GM12891 (cell line): ENCODE results near the gene FIZ1.

ENCODE experiments used
- DNase-seq: peaks from one replicate; pipeline ENCODE4 v3.0.0; 2011; ENCODE audit warnings: low spot score; ENCODE audit not compliant: insufficient read length
- FAIRE-seq: peaks from 2 replicates; lab custom pipeline; 2011; peaks lifted over from hg19 to GRCh38; lab: Jason Lieb, UNC
- PAX5 ChIP-seq: IDR thresholded peaks from 2 replicates; pipeline ENCODE4 v1.6.1; 2011; ENCODE audit warnings: low read length, moderate library complexity, mild to moderate bottlenecking; ENCODE audit not compliant: insufficient read depth, severe bottlenecking
- POLR2A ChIP-seq: IDR thresholded peaks from 2 replicates; pipeline ENCODE4 v1.6.1; 2011; ENCODE audit warnings: low read depth, low read length, control low read depth
- POLR2AphosphoS5 ChIP-seq: IDR thresholded peaks from 2 replicates; pipeline ENCODE4 v1.6.1; 2011; ENCODE audit warnings: low read depth, low read length, control low read depth
- POU2F2 ChIP-seq: IDR thresholded peaks from 2 replicates; pipeline ENCODE4 v1.6.1; 2011; ENCODE audit warnings: low read depth, mild to moderate bottlenecking, control low read depth, low read length, moderate library complexity
- SPI1 ChIP-seq: IDR thresholded peaks from 2 replicates; pipeline ENCODE4 v1.6.1; 2011; ENCODE audit warnings: low read depth, low read length, control low read depth
- TAF1 ChIP-seq: IDR thresholded peaks from 2 replicates; pipeline ENCODE4 v1.6.1; 2011; ENCODE audit warnings: low read depth, low read length, control low read depth

The FIZ1 gene

DNA sequence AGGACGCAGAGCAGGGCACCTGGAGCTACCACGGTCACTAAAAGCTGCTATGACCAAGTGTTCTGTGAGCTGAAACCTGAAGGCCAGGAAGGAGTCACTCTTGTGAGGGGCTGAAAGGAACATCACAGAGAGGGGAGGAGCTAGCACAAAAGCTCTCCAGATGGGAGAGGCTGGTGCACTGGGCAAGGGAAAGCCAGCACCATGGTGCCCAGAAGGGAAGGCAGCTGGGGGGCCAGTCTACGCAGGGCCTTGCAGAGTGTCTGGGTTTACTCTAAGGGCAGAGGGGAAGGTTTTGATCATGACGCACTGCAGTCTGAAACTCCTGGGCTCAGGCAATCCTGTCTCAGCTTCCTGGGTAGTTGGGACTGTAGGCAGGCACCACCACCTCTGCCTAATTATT, 37.4 kb upstream of the FIZ1 start:
- no peak for TF ChIP-seq POLR2AphosphoS5
- TF ChIP-seq SPI1: no peak
- TF ChIP-seq POU2F2: no peak
- no peak for TF ChIP-seq PAX5
- TF ChIP-seq POLR2A: no peak
- no peak for TF ChIP-seq TAF1
- DNase-seq (no peak), FAIRE-seq (no peak)

DNA sequence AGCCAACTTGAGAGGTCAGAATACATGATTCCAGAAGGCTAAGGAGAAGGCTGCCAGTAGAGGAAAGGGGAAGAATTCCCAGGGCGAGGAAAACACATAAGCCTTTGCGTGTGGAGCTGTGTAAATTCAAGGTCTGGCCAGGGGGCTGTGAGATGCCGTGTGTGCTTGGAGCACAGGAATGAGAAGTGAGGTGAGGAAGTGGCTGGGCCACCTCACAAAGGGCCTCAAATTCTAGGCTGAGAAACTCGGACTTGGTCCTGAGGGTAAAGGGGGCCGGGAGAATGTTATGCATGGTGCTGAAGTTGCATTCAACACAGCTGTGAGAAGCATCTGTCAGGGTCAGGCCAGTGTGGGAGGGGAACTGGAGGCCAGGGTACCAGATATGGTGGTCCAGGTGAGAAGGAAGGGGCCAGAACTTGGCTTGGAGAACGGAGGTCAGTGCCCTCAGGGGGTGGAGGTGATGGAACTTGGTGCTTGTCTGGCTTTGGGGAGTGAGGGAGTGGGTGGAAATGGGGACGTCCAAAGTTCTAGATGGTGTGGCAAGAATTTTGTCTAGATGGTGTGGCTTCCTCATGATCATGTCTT, 36.6 kb upstream of the FIZ1 start:
- FAIRE-seq (no peak), DNase-seq (no peak)
- TF ChIP-seq POU2F2 (no peak; the same call in 1 of the 2 replicates), TAF1 (no peak), POLR2A (peak; percentile 64; the same call in 1 of the 2 replicates), SPI1 (0 out of 2 replicates have a peak, but pooled peaks have one; percentile 24), POLR2AphosphoS5 (peak; percentile 63), PAX5 (no peak)

DNA sequence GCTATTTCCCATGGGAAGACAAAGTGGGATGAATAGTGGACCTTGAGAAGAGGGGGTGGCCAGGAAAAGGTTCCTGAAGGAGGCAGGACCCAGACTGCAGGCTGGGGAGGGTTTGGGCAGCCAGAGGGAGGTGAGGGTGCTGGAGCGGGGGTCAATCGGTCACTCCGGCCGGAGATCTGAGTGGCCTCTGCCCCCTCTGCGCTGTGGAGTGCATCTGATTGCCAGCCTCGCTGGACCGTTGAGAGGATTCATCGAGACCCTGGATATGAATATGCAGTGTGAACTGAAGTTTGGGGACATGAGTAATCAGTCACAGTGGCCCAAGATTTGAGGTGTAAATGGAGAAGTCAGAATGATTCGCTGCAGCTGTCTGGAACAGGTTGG, 36.0 kb upstream of the FIZ1 start:
- DNase-seq: no peak
- no peak for FAIRE-seq
- TF ChIP-seq POU2F2: peak; percentile 18; the same call in 1 of the 2 replicates
- no peak for TF ChIP-seq SPI1

DNA sequence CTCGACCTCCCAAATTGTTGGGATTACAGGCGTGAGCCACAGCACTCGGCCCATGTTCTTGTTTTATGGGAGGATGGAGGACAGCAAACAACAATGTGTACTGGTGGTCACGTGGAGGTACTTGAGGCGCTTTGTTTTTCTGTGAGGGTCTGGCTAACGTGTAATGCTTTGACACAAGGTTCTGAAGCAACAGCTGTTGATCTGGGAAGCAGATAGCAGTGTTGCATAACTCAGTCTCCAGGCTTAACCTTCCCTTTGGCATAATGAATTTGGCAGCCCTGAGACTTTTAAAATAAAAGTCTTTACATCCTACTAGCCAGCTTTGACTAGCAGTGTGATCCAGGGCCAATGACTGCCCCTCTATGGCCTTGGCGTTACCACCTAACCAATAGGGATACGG, 34.5 kb upstream of the FIZ1 start:
- no peak for DNase-seq
- FAIRE-seq: no peak
- TF ChIP-seq SPI1 (no peak), TAF1 (no peak), PAX5 (no peak), POU2F2 (no peak), POLR2A (no peak), POLR2AphosphoS5 (no peak)

DNA sequence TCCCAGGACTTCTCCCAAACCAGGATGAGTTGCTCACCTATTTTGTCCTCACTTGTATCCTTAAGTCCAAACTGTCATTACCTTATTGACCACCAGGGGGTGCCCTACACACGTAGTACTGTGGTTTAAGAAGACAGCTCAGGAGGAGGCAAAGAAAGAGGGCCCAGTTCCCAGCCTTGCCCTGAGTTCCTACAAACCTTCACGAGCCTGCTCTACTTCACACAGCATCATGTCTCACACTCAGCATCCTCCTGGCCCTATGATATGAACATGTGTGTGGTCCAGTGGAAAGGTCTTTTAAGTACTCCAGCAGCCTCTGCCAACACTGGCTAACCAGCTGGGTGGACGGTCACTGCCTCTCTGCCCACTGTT, 33.1 kb upstream of the FIZ1 start:
- DNase-seq: no peak
- TF ChIP-seq POLR2A (no peak), POLR2AphosphoS5 (no peak), TAF1 (no peak), POU2F2 (no peak), SPI1 (no peak), PAX5 (no peak)
- peak; percentile 89 for FAIRE-seq

DNA sequence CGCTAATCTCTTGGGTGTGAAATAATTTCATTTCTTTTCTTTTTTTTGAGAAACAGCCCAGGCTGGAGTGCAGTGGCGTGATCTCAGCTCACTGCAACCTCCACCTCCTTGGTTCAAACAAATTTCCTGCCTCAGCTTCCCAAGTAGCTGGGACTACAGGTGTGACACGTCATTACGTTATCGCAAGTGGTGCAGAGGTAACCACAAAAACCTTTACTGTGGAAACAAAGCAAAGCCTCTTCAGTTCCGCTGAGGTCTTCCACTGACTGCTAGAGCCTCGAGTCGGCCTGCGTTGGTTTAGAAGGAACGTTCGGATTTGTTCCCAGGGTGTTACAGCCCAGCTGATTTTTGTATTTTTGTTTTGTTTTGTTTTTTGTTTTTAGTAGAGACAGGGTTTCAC, 27.0 kb upstream of the FIZ1 start:
- DNase-seq (no peak), FAIRE-seq (no peak)
- TF ChIP-seq POLR2AphosphoS5 (no peak), POLR2A (no peak), SPI1 (no peak), PAX5 (no peak), POU2F2 (no peak), TAF1 (no peak)

DNA sequence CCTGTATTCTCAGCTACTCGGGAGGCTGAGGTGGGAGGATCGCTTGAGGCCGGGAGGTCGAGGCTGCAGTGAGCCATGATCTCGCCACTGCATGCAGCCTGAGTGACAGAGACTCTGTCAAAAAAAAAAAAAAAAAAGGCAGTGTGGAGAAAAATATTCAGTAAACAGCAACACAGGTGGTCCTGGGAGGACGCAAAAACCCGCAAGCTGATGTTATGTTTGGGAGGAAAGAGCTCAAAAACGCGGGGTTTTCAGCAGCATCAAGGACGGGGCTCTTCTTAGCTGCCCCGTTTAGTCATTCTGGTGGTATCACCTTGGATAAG, 25.6 kb upstream of the FIZ1 start:
- TF ChIP-seq TAF1 (no peak), POLR2A (no peak), SPI1 (no peak), PAX5 (no peak), POLR2AphosphoS5 (no peak), POU2F2 (no peak)
- no peak for DNase-seq
- no peak for FAIRE-seq

DNA sequence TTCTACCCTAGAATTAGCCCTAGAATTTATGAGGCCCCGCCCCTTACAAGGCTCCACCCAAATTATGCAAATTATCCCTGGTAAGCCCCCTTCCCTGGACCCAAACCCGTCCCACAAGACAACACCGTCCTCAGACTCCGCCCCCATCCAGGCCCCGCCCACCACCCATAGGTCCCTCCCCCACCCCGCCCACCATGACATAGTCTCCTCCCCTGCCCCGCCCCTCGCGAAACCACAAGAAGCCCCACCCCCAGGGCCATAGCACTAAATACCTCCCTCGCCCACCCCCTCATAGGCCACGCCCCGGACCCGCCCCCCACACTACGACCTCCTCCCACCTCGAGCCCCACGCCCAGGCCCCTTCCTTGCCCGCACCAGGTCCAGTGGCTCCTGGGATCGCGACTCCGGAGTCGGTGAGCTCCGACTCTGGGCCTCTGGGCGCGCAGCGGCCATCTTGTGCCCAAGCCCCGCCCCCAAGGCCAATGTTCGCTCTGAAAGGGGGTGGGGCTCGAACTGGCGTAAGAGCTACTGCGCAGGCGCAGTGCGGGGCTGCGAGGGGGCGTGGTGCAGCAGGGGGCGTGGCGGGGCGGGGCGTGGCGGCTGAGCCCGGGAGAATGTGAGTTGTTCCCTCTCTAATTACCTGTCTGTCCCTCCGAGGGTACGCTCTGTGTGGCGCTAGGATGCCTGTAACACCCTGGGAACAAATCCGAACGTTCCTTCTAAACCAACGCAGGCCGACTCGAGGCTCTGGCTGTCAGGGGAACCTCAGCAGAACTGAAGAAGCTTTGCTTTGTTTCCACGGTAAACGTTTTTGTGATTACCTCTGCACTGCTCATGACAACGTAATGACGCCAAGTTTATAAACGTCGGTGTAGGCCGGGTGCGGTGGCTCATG, 25.0 kb upstream of the FIZ1 start, which contains the start of gene ZNF784:
ZNF784 (minus strand) TSS at position 458 of the 895 bp plus-strand sequence; CDS start at position 453, 5 bp downstream.
- TF ChIP-seq PAX5: no peak
- peak; percentile 71 for TF ChIP-seq POLR2A
- peak; percentile 63; the same call in 1 of the 2 replicates for TF ChIP-seq POU2F2
- peak; percentile 36; the same call in 1 of the 2 replicates for TF ChIP-seq POLR2AphosphoS5
- no peak for TF ChIP-seq SPI1
- TF ChIP-seq TAF1: peak; percentile 86
- DNase-seq (peak; percentile 89), FAIRE-seq (peak; percentile 98)

DNA sequence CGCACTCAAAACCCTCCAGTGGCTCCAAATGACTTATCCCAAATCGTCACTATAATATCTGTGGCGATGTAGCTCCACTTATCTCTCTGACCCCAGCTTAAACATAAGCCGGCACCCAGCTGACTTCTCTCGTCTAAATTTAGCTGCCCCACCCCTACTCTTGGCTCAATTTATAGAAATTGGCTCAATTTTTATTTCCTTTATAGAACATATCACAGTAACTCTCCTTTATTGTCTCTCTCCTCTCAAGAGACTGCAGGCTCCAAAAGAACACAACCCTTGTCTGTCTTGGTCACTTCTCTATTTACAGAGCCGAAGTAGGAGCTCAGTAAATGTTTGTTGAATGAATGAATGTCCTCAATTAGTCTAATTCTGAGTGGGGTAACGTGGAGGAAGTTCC, 24.2 kb upstream of the FIZ1 start:
- DNase-seq (no peak), FAIRE-seq (no peak)
- TF ChIP-seq PAX5 (no peak), POLR2A (no peak), SPI1 (no peak), POU2F2 (no peak), POLR2AphosphoS5 (no peak), TAF1 (no peak)

DNA sequence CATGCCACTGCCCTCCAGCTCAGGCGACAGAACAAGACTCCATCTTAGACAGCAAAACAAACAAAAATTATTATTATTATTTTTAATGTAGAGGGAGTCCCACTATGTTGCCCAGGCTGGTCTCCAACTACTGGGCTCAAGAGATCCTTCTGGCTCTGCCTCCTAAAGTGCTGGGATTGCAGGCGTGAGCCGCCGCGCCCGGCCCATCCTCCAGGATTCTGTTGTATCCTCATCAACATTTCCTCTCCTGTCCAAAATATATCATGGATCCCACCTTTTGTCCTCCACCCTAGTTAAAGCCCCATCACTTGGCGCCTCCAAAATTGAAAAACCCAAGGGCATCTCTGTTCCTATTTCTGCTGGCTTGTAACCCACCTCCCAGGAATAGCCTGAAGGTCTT, 23.8 kb upstream of the FIZ1 start:
- DNase-seq (no peak), FAIRE-seq (no peak)

More for the DNA sequence above, 23.8 kb upstream of the FIZ1 start:
- TF ChIP-seq POLR2A (no peak), TAF1 (no peak), POU2F2 (no peak), SPI1 (no peak), PAX5 (no peak), POLR2AphosphoS5 (no peak)
